22Rv1 (cell line): Measurements from ENCODE around the gene SLC11A1.

Experiments used
- ZFX ChIP-seq: fragments of 450-650 bp; IDR thresholded peaks from 2 replicates; pipeline ENCODE4 v1.6.1; 2017; ENCODE audit warnings: antibody characterized with exemption, borderline replicate concordance
- TF ChIP-seq, protein P1 (sequence below): fragments of 450-650 bp; IDR thresholded peaks from 2 replicates; pipeline ENCODE4 v1.5.1; 2017; ENCODE audit warnings: mild to moderate bottlenecking

DNA sequence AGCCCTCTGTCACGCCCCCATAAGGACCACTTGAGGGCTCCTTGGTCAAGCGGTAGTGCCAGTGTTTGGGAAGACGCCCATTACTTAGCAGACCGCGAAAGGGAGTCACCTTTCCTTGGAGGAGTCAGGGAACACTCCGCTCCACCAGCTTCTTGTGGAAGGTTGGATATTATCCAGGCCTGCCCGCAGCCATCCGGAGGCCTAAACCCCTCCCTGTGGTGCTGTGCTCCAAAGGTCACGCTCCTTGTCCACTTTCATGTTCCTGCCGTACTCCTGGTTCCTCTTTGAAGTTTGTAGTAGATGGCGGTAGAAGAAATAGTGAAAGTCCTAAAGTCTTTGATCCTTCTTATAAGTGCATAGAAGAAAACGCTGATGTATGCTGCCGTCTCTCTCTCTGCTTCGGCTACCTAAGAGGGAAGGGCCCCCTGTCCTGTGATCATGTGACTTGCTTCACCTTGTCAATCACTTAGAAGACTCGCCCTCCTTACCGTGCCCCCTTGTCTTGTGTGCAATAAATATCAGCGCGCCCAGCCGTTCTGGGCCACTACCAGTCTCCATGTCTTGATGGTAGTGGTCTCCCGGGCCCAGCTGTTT, 27.1 kb upstream of the SLC11A1 start:
- TF ChIP-seq, protein P1, sequence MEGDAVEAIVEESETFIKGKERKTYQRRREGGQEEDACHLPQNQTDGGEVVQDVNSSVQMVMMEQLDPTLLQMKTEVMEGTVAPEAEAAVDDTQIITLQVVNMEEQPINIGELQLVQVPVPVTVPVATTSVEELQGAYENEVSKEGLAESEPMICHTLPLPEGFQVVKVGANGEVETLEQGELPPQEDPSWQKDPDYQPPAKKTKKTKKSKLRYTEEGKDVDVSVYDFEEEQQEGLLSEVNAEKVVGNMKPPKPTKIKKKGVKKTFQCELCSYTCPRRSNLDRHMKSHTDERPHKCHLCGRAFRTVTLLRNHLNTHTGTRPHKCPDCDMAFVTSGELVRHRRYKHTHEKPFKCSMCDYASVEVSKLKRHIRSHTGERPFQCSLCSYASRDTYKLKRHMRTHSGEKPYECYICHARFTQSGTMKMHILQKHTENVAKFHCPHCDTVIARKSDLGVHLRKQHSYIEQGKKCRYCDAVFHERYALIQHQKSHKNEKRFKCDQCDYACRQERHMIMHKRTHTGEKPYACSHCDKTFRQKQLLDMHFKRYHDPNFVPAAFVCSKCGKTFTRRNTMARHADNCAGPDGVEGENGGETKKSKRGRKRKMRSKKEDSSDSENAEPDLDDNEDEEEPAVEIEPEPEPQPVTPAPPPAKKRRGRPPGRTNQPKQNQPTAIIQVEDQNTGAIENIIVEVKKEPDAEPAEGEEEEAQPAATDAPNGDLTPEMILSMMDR, result no peak
- TF ChIP-seq ZFX, result no peak
